Activated CD8-positive, alpha-beta T cell treated with anti-CD3 and anti-CD28 coated beads, Interleukin-2, amount 10 ng/mL, durations not matched to agents 7 days and 5 days (primary cell): ENCODE data around the gene OR10G3. TPM values are rescaled to one million over a fixed set of nuclear protein-coding genes. Genes with fewer than 3 reads are reported as not detected.

Experiments used
- ATAC-seq: fragments of 150-1000 bp; cut with Tn5 transposase; one replicate; pipeline ENCODE4 v1.10.0; 2021; ENCODE audit warnings: moderate library complexity
- CTCF ChIA-PET: fragments of 350-600 bp; sonication (Branson Sonifier 250); formaldehyde crosslinking; loops from one replicate; lab custom pipeline; 2021; ENCODE audit warnings: antibody characterized with exemption; lab: Charles Lee
- POLR2A ChIA-PET: fragments of 350-600 bp; sonication (Branson Sonifier 250); formaldehyde crosslinking; loops from one replicate; lab custom pipeline; 2021; ENCODE audit warnings: antibody characterized with exemption; lab: Charles Lee
- DNase-seq: peaks from one replicate; pipeline ENCODE4 v3.0.0-alpha.2; 2020
- H3K27ac Mint-ChIP-seq: one replicate; pipeline ENCODE4 v1.8.0; 2021; ENCODE audit warnings: mild to moderate bottlenecking, mixed read lengths
- H3K27me3 Mint-ChIP-seq: one replicate; pipeline ENCODE4 v1.8.0; 2021; ENCODE audit warnings: low read depth, mixed read lengths
- H3K36me3 Mint-ChIP-seq: one replicate; pipeline ENCODE4 v1.8.0; 2021; ENCODE audit warnings: low read depth, mixed read lengths
- H3K4me1 Mint-ChIP-seq: one replicate; pipeline ENCODE4 v1.8.0; 2021; ENCODE audit warnings: low read depth, mixed read lengths
- H3K4me3 Mint-ChIP-seq: one replicate; pipeline ENCODE4 v1.8.0; 2021; ENCODE audit warnings: mild to moderate bottlenecking, mixed read lengths
- H3K9me3 Mint-ChIP-seq: one replicate; pipeline ENCODE4 v1.8.0; 2022; ENCODE audit warnings: mixed read lengths; ENCODE audit not compliant: insufficient read depth
- total RNA-seq, 2 experiments: library from RNA; stranded (reverse); gene quantifications; one replicate each; pipeline ENCODE4 v1.2.3, GENCODE V29; 2021

Gene OR10G3
- total RNA-seq, 2 experiments from 2014 or later: not detected

GRCh38 chr14:21521501-21521900 lies 58.4 kb downstream of the OR10G3 start:
- POLR2A ChIA-PET: no interaction called here
- peaks cover 13% of the 10 kb centered on the region for H3K27me3 Mint-ChIP-seq
- CTCF ChIA-PET: interaction anchor here (2.7 kb wide), 1 partner anchor 23 kb away, joined by 9 read pairs; no protein-coding TSS in a partner anchor
- H3K36me3 Mint-ChIP-seq: no peaks in the 10 kb centered on the region
- H3K27ac Mint-ChIP-seq: no peak overlapping the region
- no peak overlapping the region for H3K4me3 Mint-ChIP-seq
- no peaks in the 10 kb centered on the region for H3K9me3 Mint-ChIP-seq
- ATAC-seq (no peak), DNase-seq (no peak)
- peaks cover 11% of the 10 kb centered on the region for H3K4me1 Mint-ChIP-seq

GRCh38 chr14:21520767-21521166 lies 59.1 kb downstream of the OR10G3 start:
- H3K4me1 Mint-ChIP-seq: peaks cover 10% of the 10 kb centered on the region
- ChIA-PET CTCF (interaction anchor here (2.7 kb wide), 1 partner anchor 22 kb away, joined by 9 read pairs; no protein-coding TSS in a partner anchor), POLR2A (no interaction called here)
- no peaks in the 10 kb centered on the region for H3K36me3 Mint-ChIP-seq
- H3K27ac Mint-ChIP-seq: no peak overlapping the region
- H3K27me3 Mint-ChIP-seq: peaks cover 13% of the 10 kb centered on the region
- no peak for ATAC-seq
- no peak for DNase-seq
- no peak overlapping the region for H3K4me3 Mint-ChIP-seq
- H3K9me3 Mint-ChIP-seq: no peaks in the 10 kb centered on the region

- Mint-ChIP-seq H3K4me3 (no peak overlapping the region), H3K36me3 (no peaks in the 10 kb centered on the region), H3K27me3 (peaks cover 18% of the 10 kb centered on the region), H3K4me1 (peaks cover 4% of the 10 kb centered on the region), H3K27ac (no peak overlapping the region), H3K9me3 (no peaks in the 10 kb centered on the region)
- no peak for DNase-seq
- POLR2A ChIA-PET: interaction anchor here (1.4 kb wide), 1 partner anchor 8 kb away, joined by 4 read pairs; the partner anchor contains the start of gene METTL3
- CTCF ChIA-PET: interaction anchor here (1.6 kb wide), 1 partner anchor 20 kb away, joined by 9 read pairs; no protein-coding TSS in a partner anchor
- no peak for ATAC-seq
These were observed 61.2 kb downstream of the OR10G3 start for GRCh38 chr14:21518725-21519124.

Other genes starting within 250 kb of the OR10G3 start
- 100 to 1,000 TPM; 136 to 138 TPM for gene SUPT16H, start 196.1 kb downstream of the OR10G3 start, total RNA-seq
- gene CHD8, start 124.0 kb downstream of the OR10G3 start, total RNA-seq: 100 to 1,000 TPM; 116 to 119 TPM
- 10 to 100 TPM; 20.7 to 22.1 TPM for gene RAB2B, start 103.1 kb downstream of the OR10G3 start, total RNA-seq
- 10 to 100 TPM; 66.2 to 71.1 TPM for gene TOX4, start 102.9 kb downstream of the OR10G3 start, total RNA-seq
- gene METTL3, start 68.7 kb downstream of the OR10G3 start, total RNA-seq: 10 to 100 TPM; 68.3 to 70.8 TPM
- gene SALL2, start 53.7 kb downstream of the OR10G3 start, total RNA-seq: 1 to 10 TPM; 1.9 to 2.0 TPM
- gene OR10G2, start 54.9 kb upstream of the OR10G3 start, total RNA-seq: not detected
- not detected for gene OR4E2, start 73.8 kb upstream of the OR10G3 start, total RNA-seq
- gene OR4E1, start 93.7 kb upstream of the OR10G3 start, total RNA-seq: under 1 TPM in 1 of 2 experiments, not detected in 1; 0.05 TPM